ENCODE results near the gene SERPINC1.
"Not testable (repeated sequence)": the region's sequence is repeated elsewhere in the genome, so short reads cannot be mapped to it uniquely, and the experiment has no call there.

Gene SERPINC1

DNA sequence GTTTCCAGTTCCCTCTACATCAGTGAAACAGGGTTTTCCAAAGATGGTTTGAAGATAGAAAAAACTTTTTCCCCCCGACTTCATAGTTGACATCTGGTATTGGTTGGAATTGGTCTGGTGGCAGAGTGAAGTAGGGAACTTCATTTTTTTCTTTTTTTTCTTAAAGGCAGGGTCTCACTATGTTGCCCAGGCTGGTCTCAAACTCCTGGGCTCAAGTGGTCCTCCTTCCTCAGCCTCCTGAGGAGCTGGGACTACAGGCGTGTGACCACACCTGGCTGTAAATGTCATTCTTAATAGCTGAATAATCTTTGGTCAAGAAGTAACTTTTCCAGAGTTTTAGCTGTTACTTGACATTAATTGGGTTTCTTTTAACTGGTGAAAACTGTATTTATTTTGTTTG, 27.2 kb downstream of the SERPINC1 start:
- no peak for DNase-seq (ENCODE audit: low read depth)

- no peak for DNase-seq (ENCODE audit: low read depth)
Observed at GRCh38 chr1:173888749-173889148, 28.4 kb downstream of the SERPINC1 start.

DNA sequence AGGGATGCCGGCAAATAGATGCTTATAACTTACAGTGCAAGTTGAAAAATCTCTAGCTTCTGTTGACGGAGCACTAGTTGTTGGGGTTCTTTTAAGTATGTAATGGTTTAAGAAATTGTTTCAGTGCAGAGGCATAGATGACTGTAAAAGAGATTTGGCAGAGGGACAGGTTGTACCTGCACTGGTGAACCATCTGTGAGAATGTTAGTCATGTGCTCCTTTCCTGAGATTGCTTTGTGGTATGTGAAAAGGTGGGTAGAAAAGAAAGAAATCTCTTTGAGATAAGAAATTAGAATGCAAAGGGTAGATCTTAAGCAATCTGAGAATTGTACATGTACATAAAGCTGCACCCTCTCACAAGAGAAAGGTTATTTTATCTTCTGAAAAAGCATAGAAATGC, 29.5 kb downstream of the SERPINC1 start:
- DNase-seq (ENCODE audit: low read depth), result no peak

GRCh38 chr1:173886746-173887611, 30.1 kb downstream of the SERPINC1 start:
- DNase-seq (ENCODE audit: low read depth), result no peak

GRCh38 chr1:173884701-173885100, 32.4 kb downstream of the SERPINC1 start:
- DNase-seq (ENCODE audit: low read depth), result no peak

GRCh38 chr1:173881117-173881516, 36.0 kb downstream of the SERPINC1 start:
- DNase-seq (ENCODE audit: low read depth), result not testable (repeated sequence)

GRCh38 chr1:173878251-173878650, 38.9 kb downstream of the SERPINC1 start:
- no peak for DNase-seq (ENCODE audit: low read depth)

- no peak for DNase-seq (ENCODE audit: low read depth)
Observed at GRCh38 chr1:173876732-173877131, 40.4 kb downstream of the SERPINC1 start.

DNA sequence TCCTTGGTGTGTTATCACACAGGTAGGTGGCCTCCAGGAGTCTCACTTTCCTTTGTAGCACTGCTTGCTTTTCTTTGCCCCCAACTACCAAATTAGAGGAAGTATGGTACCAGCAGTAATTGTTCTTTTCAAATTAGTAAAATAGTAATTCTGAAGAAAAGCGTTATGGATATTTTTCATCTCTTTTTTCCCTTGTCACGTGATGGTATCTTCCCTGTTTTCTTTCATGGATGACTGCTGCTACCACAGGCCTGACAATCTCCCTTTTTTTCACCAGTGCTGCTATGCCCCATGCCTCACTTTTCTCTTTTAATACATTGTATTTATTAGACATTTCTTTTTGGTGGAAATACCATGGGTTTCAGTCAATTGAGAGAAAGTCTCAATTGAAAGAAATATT, 45.6 kb downstream of the SERPINC1 start:
- no peak for DNase-seq (ENCODE audit: low read depth)

DNA sequence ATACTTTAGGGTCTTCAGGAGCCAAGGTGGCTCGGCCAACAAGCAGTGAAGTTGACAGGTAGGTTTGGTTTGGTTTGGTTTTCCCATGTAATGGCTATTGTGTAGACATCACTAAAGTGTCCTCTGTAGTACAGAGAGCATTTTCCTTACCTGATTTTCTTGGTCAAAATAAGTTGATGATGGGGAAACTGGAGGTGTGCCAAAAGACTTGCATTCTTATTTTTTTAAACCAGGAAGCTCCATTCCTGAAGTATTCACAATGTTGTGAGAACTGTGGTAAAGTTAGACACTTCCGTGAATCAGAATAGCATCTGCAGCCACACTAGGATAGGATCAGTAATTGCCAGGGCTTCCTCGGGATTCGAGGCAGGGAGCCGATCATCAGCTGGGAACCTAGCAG, 46.0 kb downstream of the SERPINC1 start:
- no peak for DNase-seq (ENCODE audit: low read depth)

- DNase-seq (ENCODE audit: low read depth), result no peak
Observed at GRCh38 chr1:173870252-173871075, 46.7 kb downstream of the SERPINC1 start.

- DNase-seq (ENCODE audit: low read depth), result no peak
Observed at GRCh38 chr1:173869021-173869359, 48.1 kb downstream of the SERPINC1 start.

GRCh38 chr1:173868266-173869020, 48.7 kb downstream of the SERPINC1 start, which contains the start of gene ZBTB37:
TSS of gene ZBTB37 (plus strand) at chr1:173868380. CDS start at chr1:173870226, 1,846 bp downstream.
- DNase-seq (ENCODE audit: low read depth), result peak; percentile 94

DNA sequence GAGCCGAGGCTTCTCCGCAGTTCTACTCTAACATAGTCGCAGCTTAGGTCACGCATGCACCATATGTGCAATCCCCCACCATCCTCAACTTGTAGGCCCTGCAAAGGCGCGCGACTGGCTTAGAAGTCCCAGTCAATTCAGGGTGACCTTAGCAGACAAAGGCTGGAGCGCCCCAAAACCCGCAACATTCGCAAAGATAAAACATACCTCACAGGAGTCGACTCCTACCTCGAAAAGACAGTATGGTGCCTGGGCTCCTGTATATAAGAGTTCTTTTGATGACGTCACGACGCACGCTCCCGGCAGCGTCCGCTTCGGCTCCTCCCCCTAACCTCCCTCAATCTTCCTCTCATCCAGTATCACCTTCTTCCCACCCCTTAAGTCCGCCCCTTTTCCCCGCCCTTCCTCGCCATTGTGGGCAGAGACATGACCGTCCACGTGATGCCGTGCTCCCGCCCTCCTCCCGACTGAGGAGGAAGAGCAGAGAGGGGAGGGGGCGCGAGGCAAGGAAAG, 49.3 kb downstream of the SERPINC1 start, which contains the start of gene GAS5:
TSS of gene GAS5 (minus strand) at position 237 of the 513 bp plus-strand sequence.
- peak; percentile 98 for DNase-seq (ENCODE audit: low read depth)

DNA sequence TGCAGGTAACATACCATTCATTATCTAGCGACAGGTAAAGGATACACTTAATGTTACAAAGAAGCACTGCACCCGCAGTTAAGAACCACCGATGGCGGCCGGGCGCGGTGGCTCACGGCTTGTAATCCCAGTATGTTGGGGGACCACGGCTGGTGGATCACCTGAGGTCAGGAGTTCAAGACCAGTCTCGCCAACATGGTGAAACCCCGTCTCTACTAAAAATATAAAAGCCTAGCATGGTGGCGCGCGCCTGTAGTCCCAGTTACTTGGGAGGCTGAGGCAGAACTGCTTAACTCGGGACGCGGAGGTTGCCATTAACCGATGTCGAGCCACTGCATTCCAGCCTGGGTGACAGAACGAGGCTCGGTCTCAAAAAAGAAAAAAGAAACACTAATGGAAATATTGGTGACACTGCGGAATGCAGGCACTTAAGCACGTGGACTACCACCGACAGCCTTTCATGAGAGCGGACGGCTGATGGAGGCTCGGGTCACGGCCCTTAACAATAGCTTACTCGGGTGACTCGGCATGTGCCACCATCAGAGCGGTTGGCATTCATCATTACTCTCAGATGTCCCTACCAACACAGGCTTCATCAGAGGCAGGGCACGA, 49.9 kb downstream of the SERPINC1 start:
- DNase-seq (ENCODE audit: low read depth), result peak; percentile 21

GRCh38 chr1:173866413-173867115, 50.6 kb downstream of the SERPINC1 start:
- no peak for DNase-seq (ENCODE audit: low read depth)

GRCh38 chr1:173865468-173866164, 51.5 kb downstream of the SERPINC1 start:
- no peak for DNase-seq (ENCODE audit: low read depth)

- no peak for DNase-seq (ENCODE audit: low read depth)
Observed at GRCh38 chr1:173864179-173864867, 52.8 kb downstream of the SERPINC1 start.
